SK-N-DZ (cell line): Measurements from ENCODE around the gene CCDC116.
"Not testable (repeated sequence)": the region's sequence is repeated elsewhere in the genome, so short reads cannot be mapped to it uniquely, and the experiment has no call there.

Experiments
- DNase-seq: peaks from one replicate; pipeline ENCODE4 v3.0.0-alpha.2; 2015; ENCODE audit warnings: low spot score

The CCDC116 gene

DNA sequence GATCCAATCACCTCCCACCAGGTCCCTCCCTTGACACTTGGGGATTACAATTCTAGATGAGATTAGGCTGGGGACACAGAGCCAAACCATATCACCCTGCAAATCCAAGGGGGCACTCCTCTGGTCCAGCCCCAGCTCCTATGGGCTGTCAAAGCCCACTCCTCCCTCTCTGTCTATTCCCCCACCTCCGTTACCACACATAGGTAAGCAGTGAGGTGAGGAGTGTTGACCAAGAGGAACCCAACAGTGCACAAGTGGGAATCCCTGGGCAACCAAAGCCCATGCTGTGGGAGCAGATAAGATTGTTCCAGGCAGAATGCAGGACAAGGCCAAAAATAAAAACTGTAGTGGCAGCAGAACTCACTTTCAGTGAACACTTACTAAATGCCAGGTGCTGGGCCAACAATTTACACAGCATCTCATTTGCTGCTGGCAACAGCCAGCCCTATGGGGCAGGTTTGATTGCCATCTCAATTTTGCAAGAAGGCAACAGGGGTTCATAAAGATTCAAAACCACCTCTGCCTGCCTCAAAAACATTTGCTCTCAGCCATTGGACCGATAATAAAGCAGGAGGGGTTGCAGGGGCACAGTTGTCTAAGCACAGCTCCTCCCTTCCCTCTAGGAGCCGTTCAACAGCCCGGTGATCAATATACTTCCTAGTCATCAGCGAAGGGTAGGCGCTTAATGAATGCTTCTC, 18.4 kb downstream of the CCDC116 start:
- no peak for DNase-seq

GRCh38 chr22:21651521-21652009, 19.0 kb downstream of the CCDC116 start:
- DNase-seq: no peak

GRCh38 chr22:21652010-21652546, 19.5 kb downstream of the CCDC116 start:
- peak; percentile 94 for DNase-seq

- DNase-seq: peak; percentile 73
These were observed 20.3 kb downstream of the CCDC116 start for GRCh38 chr22:21652547-21653545.

- DNase-seq: no peak
These were observed 24.4 kb downstream of the CCDC116 start for GRCh38 chr22:21657020-21657359.

GRCh38 chr22:21657360-21658032, 24.9 kb downstream of the CCDC116 start:
- peak; percentile 93 for DNase-seq

- DNase-seq: no peak
These were observed 27.4 kb downstream of the CCDC116 start for GRCh38 chr22:21659864-21660525.

DNA sequence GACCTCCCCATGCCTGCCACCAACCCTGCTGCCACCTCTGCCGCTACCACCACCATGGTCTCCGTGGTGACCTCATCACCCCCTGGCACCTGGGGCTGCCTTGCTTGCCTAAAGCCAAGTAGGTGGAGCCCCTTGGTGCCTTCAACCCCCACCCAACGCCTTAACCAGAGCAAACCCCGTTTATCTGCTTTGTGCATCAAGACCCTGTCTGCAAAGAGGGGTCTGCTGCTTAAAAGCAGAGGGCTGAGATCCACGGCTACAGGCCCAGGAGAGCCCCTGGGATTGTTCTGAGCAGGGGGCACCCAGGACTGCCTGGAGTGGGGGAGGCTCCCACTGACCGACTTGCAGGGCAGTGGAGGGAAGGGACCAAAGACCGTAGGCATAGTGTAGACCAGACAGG, 28.3 kb downstream of the CCDC116 start:
- no peak for DNase-seq

DNA sequence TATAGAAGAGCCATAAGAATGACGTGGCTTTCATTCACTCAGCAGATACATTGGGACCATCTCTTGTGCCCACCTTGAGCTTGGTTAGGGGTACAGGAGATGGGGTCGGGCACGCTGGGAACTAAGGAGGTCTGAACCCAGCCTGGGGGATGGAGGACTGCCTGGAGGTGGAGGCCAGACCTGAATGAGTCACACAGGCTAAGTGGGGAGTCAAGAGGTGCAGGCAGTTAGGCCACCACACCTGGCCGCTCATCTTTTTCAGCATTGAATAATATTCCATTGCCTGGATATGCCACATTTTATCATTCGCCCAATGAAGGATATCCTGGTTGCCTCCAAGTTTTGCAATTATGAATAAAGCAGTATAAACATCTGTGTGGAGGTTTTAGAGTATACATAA, 29.4 kb downstream of the CCDC116 start:
- no peak for DNase-seq

DNA sequence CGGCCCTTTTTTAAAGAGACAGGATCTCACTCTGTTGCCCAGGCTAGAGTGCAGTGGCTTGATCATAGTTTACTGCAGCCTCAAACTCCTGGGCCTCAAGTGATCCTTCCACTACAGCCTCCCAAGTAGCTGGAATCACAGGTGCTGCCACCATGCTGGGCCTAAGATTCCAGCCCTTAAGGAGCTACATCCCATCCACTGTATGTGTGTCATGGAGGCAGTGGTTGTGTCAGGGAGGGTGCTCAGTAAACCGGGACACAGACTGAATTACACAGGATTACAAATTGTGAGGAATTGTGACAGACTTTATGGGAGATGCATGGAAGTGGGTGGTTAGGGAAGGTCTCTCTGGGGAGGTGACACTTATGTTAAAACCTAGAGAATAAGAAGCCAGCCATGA, 31.2 kb downstream of the CCDC116 start:
- no peak for DNase-seq

DNA sequence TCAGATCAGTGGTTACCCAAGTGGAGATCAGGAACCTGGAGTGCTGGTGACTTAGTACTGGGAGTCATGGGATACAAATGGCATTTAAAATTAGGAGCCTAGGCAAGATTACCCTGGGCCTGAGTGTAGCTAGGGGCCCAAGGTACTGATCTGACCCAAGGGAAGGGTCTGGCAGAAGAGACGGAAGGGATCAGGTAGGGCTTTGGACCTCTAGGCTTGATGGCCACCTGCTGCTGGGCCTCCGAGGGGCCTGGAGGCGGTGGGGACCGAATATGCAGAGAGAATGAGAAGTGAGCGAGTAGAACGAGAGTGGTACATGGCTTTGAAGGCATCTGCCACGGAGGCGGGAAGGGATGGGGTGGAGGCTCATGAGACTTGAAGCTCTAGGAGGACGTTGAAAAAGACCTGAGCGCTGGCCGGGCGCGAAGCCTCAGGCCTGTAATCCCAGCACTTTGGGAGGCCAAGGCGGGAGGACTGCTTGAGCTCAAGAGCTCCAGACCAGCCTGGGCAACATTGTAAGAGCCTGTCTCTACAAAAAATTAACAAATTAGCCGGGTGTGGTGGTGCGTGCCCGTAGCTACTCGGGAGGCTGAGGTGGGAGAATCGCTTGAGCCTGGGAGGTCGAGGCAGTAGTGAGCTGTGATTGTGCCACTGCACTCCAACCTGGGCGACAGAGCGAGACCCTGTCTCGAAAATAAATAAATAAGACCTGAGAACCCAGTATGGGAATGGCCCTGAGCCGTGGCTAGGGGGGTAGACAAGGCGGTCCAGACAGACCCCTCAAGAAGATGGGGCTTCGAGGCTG, 32.7 kb downstream of the CCDC116 start:
- no peak for DNase-seq

- DNase-seq: no peak
These were observed 34.2 kb downstream of the CCDC116 start for GRCh38 chr22:21666786-21667185.

DNA sequence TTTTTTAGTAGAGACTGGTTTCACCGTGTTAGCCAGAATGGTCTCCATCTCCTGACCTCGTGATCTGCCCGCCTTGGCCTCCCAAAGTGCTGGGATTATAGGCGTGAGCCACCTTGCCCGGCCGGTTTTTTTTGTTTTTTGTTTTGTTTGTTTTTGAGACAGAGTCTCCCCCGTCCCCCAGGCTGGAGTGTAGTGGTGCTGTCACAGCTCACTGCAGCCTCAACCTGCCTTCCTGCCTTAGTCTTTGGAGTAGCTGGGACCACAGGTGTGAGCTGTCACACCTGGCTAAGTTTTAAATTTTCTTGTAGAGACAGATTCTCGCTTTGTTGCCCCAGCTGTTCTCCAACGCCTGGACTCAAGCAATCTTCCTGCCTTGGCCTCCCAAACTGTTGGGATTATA, 36.5 kb downstream of the CCDC116 start:
- DNase-seq: no peak

GRCh38 chr22:21672107-21672629, 39.6 kb downstream of the CCDC116 start:
- no peak for DNase-seq

- no peak for DNase-seq
These were observed 41.2 kb downstream of the CCDC116 start for GRCh38 chr22:21673534-21674321.

DNA sequence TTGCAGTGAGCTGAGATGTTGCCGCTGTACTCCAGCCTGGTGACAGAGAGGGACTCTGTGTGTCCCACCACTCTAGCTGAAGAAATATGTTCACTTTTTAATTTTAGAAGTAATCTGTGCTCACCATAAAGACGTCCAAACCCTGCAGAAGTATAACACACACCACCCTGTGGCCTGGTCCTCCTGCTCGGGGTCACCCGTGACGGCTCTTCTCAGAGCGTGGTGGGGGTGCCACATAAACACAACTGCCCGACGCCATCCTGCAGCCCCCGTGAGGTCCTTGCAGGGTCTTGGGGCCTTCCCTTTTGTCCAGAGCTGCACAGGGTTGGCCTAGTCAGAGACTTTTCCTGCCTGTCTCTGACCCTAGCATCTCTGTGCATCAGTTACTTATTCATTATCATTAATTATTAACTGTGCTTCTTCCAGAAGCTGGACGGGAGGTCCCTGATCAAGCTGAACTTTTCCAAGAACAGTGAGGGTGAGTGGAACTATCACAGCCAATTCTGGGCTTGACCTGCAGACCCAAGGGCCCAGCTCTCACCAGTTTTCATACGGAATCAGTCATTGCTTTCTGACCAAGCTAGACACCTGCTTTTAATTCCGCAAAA, 42.2 kb downstream of the CCDC116 start:
- no peak for DNase-seq

DNA sequence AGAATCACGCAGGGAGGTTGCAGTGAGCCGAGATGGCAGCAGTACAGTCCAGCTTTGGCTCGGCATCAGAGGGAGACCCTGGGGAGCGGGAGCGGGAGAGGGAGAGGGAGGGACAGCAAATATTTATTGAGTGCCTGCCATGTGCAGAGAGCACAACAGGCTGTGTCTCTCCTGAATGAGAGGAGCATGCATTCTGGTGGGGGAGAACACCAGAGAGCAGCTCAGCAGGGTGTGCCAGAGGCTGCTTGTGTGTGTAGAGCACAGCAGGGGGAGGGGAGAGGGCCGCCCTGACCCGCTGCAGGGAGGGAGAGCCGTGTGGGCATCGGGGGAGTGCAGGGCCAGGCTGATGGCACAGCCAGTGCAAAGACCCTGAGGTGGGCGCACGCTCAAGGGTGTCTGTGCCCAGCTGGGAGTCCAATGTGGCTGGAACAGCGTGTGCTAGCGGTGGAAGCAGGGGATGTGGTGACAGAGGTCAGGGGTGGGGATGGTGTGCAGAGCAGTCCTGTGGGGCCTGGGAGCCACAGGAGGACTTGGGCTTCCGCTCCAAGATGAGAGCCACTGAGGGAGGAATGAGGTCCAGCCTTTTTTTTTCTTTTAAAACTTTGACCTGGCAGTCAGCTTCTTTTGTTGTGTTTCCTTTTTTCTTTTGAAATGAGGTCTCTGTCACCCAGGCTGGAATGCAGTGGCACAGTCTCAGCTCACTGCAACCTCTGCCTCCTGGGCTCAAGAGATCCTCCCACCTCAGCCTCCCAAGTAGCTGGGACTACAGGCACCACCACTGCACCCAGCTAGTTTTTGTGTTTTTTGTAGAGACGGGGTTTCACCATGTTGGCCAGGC, 45.3 kb downstream of the CCDC116 start:
- DNase-seq: no peak

GRCh38 chr22:21678842-21679241, 46.3 kb downstream of the CCDC116 start:
- not testable (repeated sequence) for DNase-seq
